Central memory CD8-positive, alpha-beta T cell (primary cell): Measurements from ENCODE around the gene LYST.

ENCODE experiments used
- ATAC-seq: fragments of 150-1000 bp; cut with Tn5 transposase; replicated peaks from 2 replicates; pipeline ENCODE4 v1.10.0; 2022; ENCODE audit warnings: mild to moderate bottlenecking, moderate FRiP score, moderate number of reproducible peaks; ENCODE audit not compliant: poor library complexity, severe bottlenecking; ENCODE audit errors: extremely low read depth
- DNase-seq, 2 donors: peaks; one replicate each; pipeline ENCODE4 v3.0.0; 2021; ENCODE audit warnings: low spot score in 2 of 2
- H3K27ac Mint-ChIP-seq: one replicate; pipeline ENCODE4 v1.8.0; 2022; ENCODE audit warnings: low read depth, mild to moderate bottlenecking, moderate library complexity, mixed read lengths
- H3K27me3 Mint-ChIP-seq: one replicate; pipeline ENCODE4 v1.8.0; 2022; ENCODE audit warnings: mixed read lengths
- H3K36me3 Mint-ChIP-seq: one replicate; pipeline ENCODE4 v1.8.0; 2022; ENCODE audit warnings: mild to moderate bottlenecking, moderate library complexity, mixed read lengths; ENCODE audit not compliant: insufficient read depth
- H3K4me1 Mint-ChIP-seq: one replicate; pipeline ENCODE4 v1.8.0; 2022; ENCODE audit warnings: mixed read lengths
- H3K4me3 Mint-ChIP-seq: one replicate; pipeline ENCODE4 v1.8.0; 2022; ENCODE audit warnings: mild to moderate bottlenecking, moderate library complexity, mixed read lengths
- H3K9me3 Mint-ChIP-seq: one replicate; pipeline ENCODE4 v1.8.0; 2022; ENCODE audit warnings: mixed read lengths

Gene LYST

GRCh38 chr1:235614442-235614954 lies 252.2 kb downstream of the LYST start:
- no peaks in the 10 kb centered on the region for H3K4me1 Mint-ChIP-seq
- H3K27me3 Mint-ChIP-seq = no peaks in the 10 kb centered on the region
- ATAC-seq (no peak), DNase-seq (no peak)
- no peaks in the 10 kb centered on the region for H3K36me3 Mint-ChIP-seq
- H3K9me3 Mint-ChIP-seq = no peaks in the 10 kb centered on the region
- no peak overlapping the region for H3K4me3 Mint-ChIP-seq
- no peak overlapping the region for H3K27ac Mint-ChIP-seq

GRCh38 chr1:235613602-235614001 lies 253.1 kb downstream of the LYST start:
- no peaks in the 10 kb centered on the region for H3K27me3 Mint-ChIP-seq
- DNase-seq (no peak), ATAC-seq (no peak)
- no peaks in the 10 kb centered on the region for H3K9me3 Mint-ChIP-seq
- H3K4me1 Mint-ChIP-seq = no peaks in the 10 kb centered on the region
- H3K36me3 Mint-ChIP-seq = no peaks in the 10 kb centered on the region
- no peak overlapping the region for H3K4me3 Mint-ChIP-seq
- H3K27ac Mint-ChIP-seq = no peak overlapping the region

GRCh38 chr1:235612761-235613160 lies 253.9 kb downstream of the LYST start:
- H3K27me3 Mint-ChIP-seq = no peaks in the 10 kb centered on the region
- no peak for ATAC-seq

More at GRCh38 chr1:235612761-235613160, 253.9 kb downstream of the LYST start:
- no peaks in the 10 kb centered on the region for H3K36me3 Mint-ChIP-seq
- H3K4me1 Mint-ChIP-seq = no peaks in the 10 kb centered on the region
- H3K4me3 Mint-ChIP-seq = no peak overlapping the region
- H3K27ac Mint-ChIP-seq = no peak overlapping the region
- no peak for DNase-seq
- no peaks in the 10 kb centered on the region for H3K9me3 Mint-ChIP-seq
